ENCODE measurements around the gene SGCA.
A peak's percentile ranks its signal among the peaks of the same experiment; 100 is the strongest.

- TF ChIP-seq FOXK2 (IDR thresholded peaks at IDR 0.05) (no peak), NFYB (CRISPR knock-in tag; IDR thresholded peaks at IDR 0.05) (no peak), HMGA1 (CRISPR knock-in tag; conservative IDR thresholded peaks at IDR 0.05) (no peak), YY1 (IDR thresholded peaks at IDR 0.05; ENCODE audit: insufficient read depth, insufficient replicate concordance, low read depth, low read length) (peak; percentile 10)
These were observed 35.9 kb upstream of the SGCA start, which contains the start of gene SAMD14 for GRCh38 chr17:50129728-50130558.
